Activated CD4-positive, alpha-beta T cell treated with anti-CD3 and anti-CD28 coated beads, Interleukin-2, amount 10 ng/mL, durations not matched to agents 24 days and 14 days (primary cell): ENCODE results near the gene KBTBD8. TPM values are rescaled to one million over a fixed set of nuclear protein-coding genes. Genes with fewer than 3 reads are reported as not detected.
A peak's percentile ranks its signal among the peaks of the same experiment; 100 is the strongest.

ENCODE experiments used
- DNase-seq: peaks from one replicate; pipeline ENCODE4 v3.0.0; 2022
- H3K27ac Mint-ChIP-seq: one replicate; pipeline ENCODE4 v1.8.0; 2022; ENCODE audit warnings: mild to moderate bottlenecking, mixed read lengths
- H3K27me3 Mint-ChIP-seq: one replicate; pipeline ENCODE4 v1.8.0; 2022; ENCODE audit warnings: mixed read lengths
- H3K36me3 Mint-ChIP-seq: one replicate; pipeline ENCODE4 v1.8.0; 2022; ENCODE audit warnings: low read depth, mild to moderate bottlenecking, mixed read lengths
- H3K4me1 Mint-ChIP-seq: one replicate; pipeline ENCODE4 v1.8.0; 2021; ENCODE audit warnings: mixed read lengths
- H3K4me3 Mint-ChIP-seq: one replicate; pipeline ENCODE4 v1.8.0; 2022; ENCODE audit warnings: mild to moderate bottlenecking, moderate library complexity, mixed read lengths
- H3K9me3 Mint-ChIP-seq: one replicate; pipeline ENCODE4 v1.8.0; 2021; ENCODE audit warnings: mixed read lengths
- intact Hi-C: fragments of 100-400 bp; cut with micrococcal nuclease; formaldehyde crosslinking; loops from one replicate; pipeline ENCODE4 v1.15.1; 2023
- total RNA-seq: library from RNA; stranded (reverse); gene quantifications from 2 replicates; pipeline ENCODE4 v1.2.3, GENCODE V29; 2022

KBTBD8 gene
- 16.8 and 17.0 TPM in 2 replicates for total RNA-seq

GRCh38 chr3:66998113-66998903 is at the start of gene KBTBD8:
Gene KBTBD8 (plus strand): TSS chr3:66998307. CDS start chr3:66998356, 49 bp downstream.
- peaks cover 16% of the 10 kb centered on the region for H3K36me3 Mint-ChIP-seq
- intact Hi-C loops: loop anchor here (1.0 to 10.0 kb wide), 5 partner anchors 26 to 778 kb away; partner anchors contain the start of genes LRIG1, SLC25A26 and SUCLG2

GRCh38 chr3:66948838-66949237 is 49.3 kb upstream of the KBTBD8 start:
- Mint-ChIP-seq H3K27ac (no peak overlapping the region), H3K4me1 (no peaks in the 10 kb centered on the region), H3K4me3 (no peak overlapping the region)

More at GRCh38 chr3:66998113-66998903, at the start of gene KBTBD8:
- H3K27ac Mint-ChIP-seq: peak within 1 kb of the TSS; percentile 92
- peaks cover 29% of the 10 kb centered on the region for H3K4me1 Mint-ChIP-seq
- H3K27me3 Mint-ChIP-seq: peaks cover 24% of the 10 kb centered on the region
- H3K9me3 Mint-ChIP-seq: peaks cover 3% of the 10 kb centered on the region
- peak within 1 kb of the TSS; percentile 89 for H3K4me3 Mint-ChIP-seq
- DNase-seq: peak; percentile 99

GRCh38 chr3:66949898-66950297 is 48.2 kb upstream of the KBTBD8 start:
- H3K27me3 Mint-ChIP-seq: peaks cover 5% of the 10 kb centered on the region
- intact Hi-C loops: no loop called here
- no peaks in the 10 kb centered on the region for H3K9me3 Mint-ChIP-seq
- H3K4me3 Mint-ChIP-seq: no peak overlapping the region
- no peaks in the 10 kb centered on the region for H3K36me3 Mint-ChIP-seq
- DNase-seq: no peak
- no peaks in the 10 kb centered on the region for H3K4me1 Mint-ChIP-seq
- no peak overlapping the region for H3K27ac Mint-ChIP-seq

More at GRCh38 chr3:66948838-66949237, 49.3 kb upstream of the KBTBD8 start:
- DNase-seq: no peak
- Mint-ChIP-seq H3K36me3 (no peaks in the 10 kb centered on the region), H3K27me3 (peaks cover 5% of the 10 kb centered on the region), H3K9me3 (no peaks in the 10 kb centered on the region)
- intact Hi-C loops: no loop called here

GRCh38 chr3:66952357-66952756 is 45.8 kb upstream of the KBTBD8 start:
- no peaks in the 10 kb centered on the region for H3K4me1 Mint-ChIP-seq
- no peak overlapping the region for H3K27ac Mint-ChIP-seq
- no peaks in the 10 kb centered on the region for H3K9me3 Mint-ChIP-seq
- no peak overlapping the region for H3K4me3 Mint-ChIP-seq
- H3K36me3 Mint-ChIP-seq: no peaks in the 10 kb centered on the region
- peaks cover 14% of the 10 kb centered on the region for H3K27me3 Mint-ChIP-seq
- intact Hi-C loops: no loop called here
- no peak for DNase-seq

- Mint-ChIP-seq H3K27me3 (peaks cover 18% of the 10 kb centered on the region), H3K4me1 (no peaks in the 10 kb centered on the region), H3K36me3 (no peaks in the 10 kb centered on the region), H3K4me3 (no peak overlapping the region), H3K27ac (no peak overlapping the region), H3K9me3 (no peaks in the 10 kb centered on the region)
- no peak for DNase-seq
- intact Hi-C loops: no loop called here
Observed at GRCh38 chr3:66953934-66954445, 44.1 kb upstream of the KBTBD8 start.

GRCh38 chr3:66956742-66957141 is 41.4 kb upstream of the KBTBD8 start:
- no peaks in the 10 kb centered on the region for H3K36me3 Mint-ChIP-seq
- intact Hi-C loops: no loop called here
- no peaks in the 10 kb centered on the region for H3K9me3 Mint-ChIP-seq

GRCh38 chr3:66957367-66957766 is 40.7 kb upstream of the KBTBD8 start:
- Mint-ChIP-seq H3K27me3 (peaks cover 18% of the 10 kb centered on the region), H3K4me1 (no peaks in the 10 kb centered on the region), H3K36me3 (no peaks in the 10 kb centered on the region), H3K27ac (no peak overlapping the region), H3K4me3 (no peak overlapping the region), H3K9me3 (no peaks in the 10 kb centered on the region)
- intact Hi-C loops: no loop called here
- no peak for DNase-seq

More at GRCh38 chr3:66956742-66957141, 41.4 kb upstream of the KBTBD8 start:
- H3K27ac Mint-ChIP-seq: no peak overlapping the region
- peaks cover 16% of the 10 kb centered on the region for H3K27me3 Mint-ChIP-seq
- no peak overlapping the region for H3K4me3 Mint-ChIP-seq
- DNase-seq: no peak
- H3K4me1 Mint-ChIP-seq: no peaks in the 10 kb centered on the region

- no peaks in the 10 kb centered on the region for H3K9me3 Mint-ChIP-seq
- intact Hi-C loops: no loop called here
- H3K36me3 Mint-ChIP-seq: no peaks in the 10 kb centered on the region
- H3K27ac Mint-ChIP-seq: no peak overlapping the region
- H3K27me3 Mint-ChIP-seq: peaks cover 18% of the 10 kb centered on the region
- H3K4me3 Mint-ChIP-seq: no peak overlapping the region
- DNase-seq: no peak
- no peaks in the 10 kb centered on the region for H3K4me1 Mint-ChIP-seq
Observed at GRCh38 chr3:66958067-66958466, 40.0 kb upstream of the KBTBD8 start.

- Mint-ChIP-seq H3K9me3 (no peaks in the 10 kb centered on the region), H3K27ac (no peak overlapping the region), H3K4me3 (no peak overlapping the region), H3K4me1 (no peaks in the 10 kb centered on the region), H3K27me3 (peaks cover 13% of the 10 kb centered on the region), H3K36me3 (no peaks in the 10 kb centered on the region)
- no peak for DNase-seq
- intact Hi-C loops: no loop called here
Observed at GRCh38 chr3:66962664-66963063, 35.4 kb upstream of the KBTBD8 start.

- Mint-ChIP-seq H3K27me3 (peaks cover 14% of the 10 kb centered on the region), H3K27ac (no peak overlapping the region), H3K9me3 (no peaks in the 10 kb centered on the region), H3K36me3 (no peaks in the 10 kb centered on the region), H3K4me1 (peaks cover 13% of the 10 kb centered on the region), H3K4me3 (peak overlapping the region; percentile 78)
- intact Hi-C loops: loop anchor here (10.0 kb wide), 1 partner anchor 384 kb away; no protein-coding TSS in a partner anchor
- no peak for DNase-seq
Observed at GRCh38 chr3:66971245-66971644, 26.9 kb upstream of the KBTBD8 start.

GRCh38 chr3:66971891-66972551 is 26.1 kb upstream of the KBTBD8 start:
- H3K27me3 Mint-ChIP-seq: peaks cover 11% of the 10 kb centered on the region

GRCh38 chr3:66980791-66981190 is 17.3 kb upstream of the KBTBD8 start:
- DNase-seq: no peak
- H3K27me3 Mint-ChIP-seq: peaks cover 12% of the 10 kb centered on the region
- intact Hi-C loops: no loop called here
- H3K27ac Mint-ChIP-seq: no peak overlapping the region
- no peak overlapping the region for H3K4me3 Mint-ChIP-seq
- no peaks in the 10 kb centered on the region for H3K36me3 Mint-ChIP-seq
- no peaks in the 10 kb centered on the region for H3K9me3 Mint-ChIP-seq
- no peaks in the 10 kb centered on the region for H3K4me1 Mint-ChIP-seq

More at GRCh38 chr3:66971891-66972551, 26.1 kb upstream of the KBTBD8 start:
- intact Hi-C loops: loop anchor here (1.0 to 10.0 kb wide), 4 partner anchors 26 to 1904 kb away; partner anchors contain the start of gene KBTBD8
- DNase-seq: peak; percentile 89
- Mint-ChIP-seq H3K4me1 (peaks cover 13% of the 10 kb centered on the region), H3K4me3 (peak overlapping the region; percentile 78), H3K27ac (peak overlapping the region; percentile 66), H3K9me3 (no peaks in the 10 kb centered on the region), H3K36me3 (no peaks in the 10 kb centered on the region)

GRCh38 chr3:66983101-66983500 is 15.0 kb upstream of the KBTBD8 start:
- no peak for DNase-seq
- no peaks in the 10 kb centered on the region for H3K9me3 Mint-ChIP-seq
- peaks cover 10% of the 10 kb centered on the region for H3K27me3 Mint-ChIP-seq
- H3K4me3 Mint-ChIP-seq: no peak overlapping the region
- intact Hi-C loops: no loop called here
- H3K27ac Mint-ChIP-seq: no peak overlapping the region
- no peaks in the 10 kb centered on the region for H3K36me3 Mint-ChIP-seq
- no peaks in the 10 kb centered on the region for H3K4me1 Mint-ChIP-seq
